Stimulated activated CD4-positive, alpha-beta T cell treated with anti-CD3 and anti-CD28 coated beads, Interleukin-1b, Interleukin-23, amount 100 ng/mL, for 1 hour (primary cell): ENCODE results near the gene ALOX5.

Experiments
- DNase-seq, 2 donors: peaks; one replicate each; pipeline ENCODE4 v3.0.0-alpha.2; 2020; ENCODE audit warnings: low read depth in 2 of 2

The ALOX5 gene

GRCh38 chr10:45424668-45425404 lies 50.8 kb downstream of the ALOX5 start:
- DNase-seq: no peak

GRCh38 chr10:45425621-45426563 lies 51.9 kb downstream of the ALOX5 start:
- DNase-seq: no peak

GRCh38 chr10:45427262-45427969 lies 53.4 kb downstream of the ALOX5 start:
- DNase-seq: no peak

- no peak for DNase-seq
These were observed 54.0 kb downstream of the ALOX5 start for GRCh38 chr10:45427970-45428366.

DNA sequence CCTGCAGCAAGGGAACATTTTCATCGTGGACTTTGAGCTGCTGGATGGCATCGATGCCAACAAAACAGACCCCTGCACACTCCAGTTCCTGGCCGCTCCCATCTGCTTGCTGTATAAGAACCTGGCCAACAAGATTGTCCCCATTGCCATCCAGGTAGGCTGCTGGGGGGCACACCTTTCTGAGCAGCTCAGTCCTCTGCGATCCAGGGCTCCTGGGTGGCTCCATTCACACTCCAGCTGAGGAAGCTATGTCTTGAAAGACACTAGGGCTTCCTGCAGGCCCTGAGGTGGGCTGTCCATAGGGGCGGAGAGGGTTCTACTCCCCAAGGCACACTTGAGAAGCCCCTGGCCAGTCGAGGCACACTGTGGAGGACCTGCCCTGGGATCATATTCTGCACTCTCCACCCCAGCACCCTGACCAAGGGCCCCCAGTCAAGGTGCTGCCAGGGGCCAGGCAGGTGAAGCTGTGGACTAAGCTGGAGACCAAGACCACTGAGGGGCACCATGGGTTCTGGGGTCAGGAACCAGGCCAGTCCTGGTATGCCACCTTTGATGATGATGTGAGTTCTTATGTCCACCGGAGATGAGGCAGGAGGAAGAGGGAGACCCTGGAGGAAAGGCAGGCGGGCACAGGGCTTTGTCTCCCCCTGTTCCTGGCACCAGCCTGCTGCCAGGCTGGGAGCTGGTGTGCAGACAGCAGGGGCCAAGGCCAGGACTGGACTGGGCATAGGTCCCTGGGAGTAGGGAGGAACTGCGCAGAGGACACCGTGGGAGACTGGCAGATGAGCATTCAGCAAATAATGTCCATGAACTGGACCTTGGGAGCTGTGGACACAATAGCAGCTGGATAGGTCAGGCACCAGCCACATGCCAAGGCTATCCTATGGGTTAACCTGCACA lies 54.8 kb downstream of the ALOX5 start:
- DNase-seq: no peak

GRCh38 chr10:45429790-45430189 lies 55.8 kb downstream of the ALOX5 start:
- DNase-seq: no peak

DNA sequence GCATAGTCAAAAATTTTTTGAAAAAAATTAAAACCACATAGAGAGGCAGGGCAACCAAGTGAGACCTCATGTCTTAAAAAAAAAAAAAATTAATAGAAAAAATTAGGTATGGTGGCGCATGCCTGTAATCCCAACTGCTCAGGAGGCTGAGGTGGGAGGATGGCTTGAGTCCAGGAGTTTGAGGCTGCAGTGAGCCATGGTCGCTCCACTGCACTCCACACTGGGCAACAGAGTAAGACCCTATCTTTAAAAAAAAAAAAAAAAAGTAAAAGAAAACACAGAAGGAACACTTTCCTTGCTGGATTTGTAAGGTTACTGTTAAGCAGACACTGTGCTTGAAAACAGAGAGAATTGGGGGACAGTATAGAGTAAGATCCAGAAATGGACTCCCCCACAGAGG lies 58.1 kb downstream of the ALOX5 start:
- no peak for DNase-seq

DNA sequence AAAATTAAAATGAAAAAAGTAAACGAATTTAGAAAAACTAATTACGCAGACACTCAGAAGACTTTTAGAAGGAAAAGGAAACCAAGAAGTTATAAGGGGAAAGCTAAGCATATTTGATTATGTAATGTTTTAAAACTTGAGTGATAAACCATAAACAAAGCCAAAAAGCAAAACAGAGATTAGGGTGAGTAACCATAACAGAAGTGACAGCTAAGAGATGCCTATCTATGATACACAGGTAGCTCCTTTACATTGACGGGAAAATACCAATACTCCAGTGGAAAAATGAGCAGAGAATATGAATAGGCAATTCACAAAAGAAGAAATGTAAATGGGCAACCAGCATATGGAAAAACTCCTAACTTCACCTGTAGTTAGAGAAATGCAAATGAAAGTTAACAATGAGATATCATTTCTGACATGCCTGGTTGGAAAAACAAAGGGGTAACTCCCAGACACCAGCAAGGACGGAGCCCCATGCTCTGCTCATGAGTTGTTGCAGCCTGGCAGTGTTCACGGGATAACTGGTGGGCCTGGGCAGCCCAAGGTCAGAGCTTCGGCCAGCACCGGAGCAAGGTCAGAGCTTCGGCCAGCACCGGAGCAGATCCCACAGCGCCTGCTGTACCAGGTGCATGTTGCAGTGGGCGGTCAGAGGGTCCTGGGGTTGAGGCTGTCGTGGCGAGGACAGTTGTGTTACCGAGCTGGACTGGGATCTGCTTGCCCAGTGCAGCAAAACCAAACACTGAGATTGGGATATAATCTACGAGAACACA lies 58.9 kb downstream of the ALOX5 start:
- DNase-seq: no peak

DNA sequence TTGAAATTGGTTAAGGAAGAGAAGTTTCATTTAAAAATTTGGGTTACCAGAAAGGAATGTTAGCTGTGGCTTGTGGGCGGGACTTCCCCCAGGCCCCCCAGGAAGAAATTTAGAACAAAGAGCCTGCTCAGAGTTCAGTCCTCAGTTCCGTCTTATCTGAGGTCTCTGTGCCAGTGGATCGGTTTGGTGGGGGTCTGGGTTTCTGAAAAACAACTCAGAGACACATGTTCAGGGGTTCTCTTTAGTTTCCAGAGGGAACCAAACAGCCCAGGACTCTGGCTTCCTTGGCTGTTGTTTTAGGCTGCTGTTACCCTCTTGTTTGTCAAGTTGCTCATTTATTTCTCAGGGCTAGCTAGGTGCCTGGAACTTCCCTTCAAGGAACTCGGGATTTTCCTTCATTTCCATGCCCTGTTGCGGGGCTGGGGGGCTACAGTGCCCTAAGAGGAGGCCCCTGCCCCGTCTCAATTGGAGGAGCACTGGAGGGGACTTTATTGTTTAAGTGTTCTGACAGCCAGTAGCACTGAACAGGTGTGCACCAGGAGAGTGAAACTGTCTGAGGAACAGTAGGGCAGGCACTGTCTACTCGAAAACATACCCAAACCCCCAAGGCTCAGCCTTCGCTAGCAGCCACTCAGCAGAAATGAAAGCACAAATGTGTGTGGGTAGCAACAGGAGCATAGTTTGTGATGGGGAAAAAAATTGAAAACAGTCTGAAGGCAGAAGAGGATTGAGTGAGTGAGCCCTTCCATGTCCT lies 59.9 kb downstream of the ALOX5 start:
- DNase-seq: no peak

DNA sequence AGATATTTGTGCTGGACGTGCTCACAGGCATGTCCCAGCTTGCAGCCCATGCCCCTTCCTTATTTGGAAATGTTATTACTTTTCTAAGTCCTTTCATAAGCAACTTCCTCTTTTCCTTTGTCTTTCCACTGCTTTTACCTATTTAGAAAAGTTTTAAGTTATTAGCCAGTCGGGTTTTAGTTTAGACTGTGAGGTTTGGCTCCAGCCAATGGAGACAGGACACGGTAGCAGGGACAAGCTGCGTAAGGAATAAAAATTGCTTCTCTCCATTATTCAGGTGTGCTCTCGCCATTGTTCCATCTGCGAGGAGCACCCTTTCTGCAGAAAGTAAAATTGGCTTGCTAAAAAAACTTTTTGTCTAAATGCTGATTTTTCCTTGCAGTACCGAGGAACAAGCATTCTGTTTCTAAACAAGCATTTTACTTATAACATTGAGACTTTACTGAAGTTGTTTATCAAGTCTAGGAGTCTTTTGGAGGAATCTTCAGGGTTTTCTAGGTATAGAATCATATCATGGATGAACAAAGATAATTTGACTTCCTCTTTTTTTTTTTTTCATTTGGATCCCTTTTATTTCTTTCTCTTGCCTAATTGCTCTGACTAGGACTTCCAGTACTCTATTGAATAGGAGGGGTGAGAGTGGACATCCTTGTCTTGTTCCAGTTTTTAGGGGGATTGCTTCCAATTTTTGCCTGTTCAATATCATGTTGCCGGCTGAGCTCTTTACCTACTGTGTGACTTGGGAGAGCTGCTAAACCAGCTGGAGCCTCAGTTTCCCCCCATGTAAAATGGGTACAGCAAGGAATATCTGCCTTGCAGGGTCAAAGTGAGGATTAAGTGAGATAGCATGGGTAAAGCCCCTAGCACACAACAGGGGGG lies 63.8 kb downstream of the ALOX5 start:
- no peak for DNase-seq

DNA sequence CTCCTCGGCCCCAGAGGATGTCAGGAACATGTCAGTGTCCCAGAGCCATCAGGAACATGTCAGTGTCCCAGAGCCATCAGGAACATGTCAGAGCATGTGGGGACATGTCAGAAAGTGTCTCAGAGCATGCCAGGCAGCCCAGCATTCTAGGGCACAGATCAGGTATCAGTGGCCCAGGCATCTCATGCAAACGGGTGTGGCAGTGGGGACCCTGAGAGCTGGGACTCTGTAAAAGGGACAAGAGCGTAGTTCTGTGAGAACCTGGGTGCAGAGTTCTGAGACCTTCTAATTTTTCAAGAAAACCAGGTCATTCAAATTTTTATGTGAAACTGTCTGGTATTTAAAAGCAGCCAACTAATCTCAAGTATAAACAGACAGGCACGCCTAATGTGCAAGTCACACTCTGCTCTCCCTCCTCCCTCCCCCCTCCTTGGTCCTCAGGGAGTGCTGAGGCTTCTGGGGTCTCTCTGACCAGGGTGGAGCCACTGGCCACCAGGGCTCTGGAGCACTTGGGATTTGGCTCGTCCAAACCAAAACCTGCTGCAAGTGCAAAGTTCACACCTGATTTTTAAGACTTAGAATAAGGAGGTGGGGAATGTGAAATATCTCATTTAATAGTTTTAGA lies 64.6 kb downstream of the ALOX5 start:
- DNase-seq: no peak

- no peak for DNase-seq
These were observed 65.3 kb downstream of the ALOX5 start for GRCh38 chr10:45439365-45439764.

GRCh38 chr10:45439873-45440272 lies 65.9 kb downstream of the ALOX5 start:
- DNase-seq: no peak

DNA sequence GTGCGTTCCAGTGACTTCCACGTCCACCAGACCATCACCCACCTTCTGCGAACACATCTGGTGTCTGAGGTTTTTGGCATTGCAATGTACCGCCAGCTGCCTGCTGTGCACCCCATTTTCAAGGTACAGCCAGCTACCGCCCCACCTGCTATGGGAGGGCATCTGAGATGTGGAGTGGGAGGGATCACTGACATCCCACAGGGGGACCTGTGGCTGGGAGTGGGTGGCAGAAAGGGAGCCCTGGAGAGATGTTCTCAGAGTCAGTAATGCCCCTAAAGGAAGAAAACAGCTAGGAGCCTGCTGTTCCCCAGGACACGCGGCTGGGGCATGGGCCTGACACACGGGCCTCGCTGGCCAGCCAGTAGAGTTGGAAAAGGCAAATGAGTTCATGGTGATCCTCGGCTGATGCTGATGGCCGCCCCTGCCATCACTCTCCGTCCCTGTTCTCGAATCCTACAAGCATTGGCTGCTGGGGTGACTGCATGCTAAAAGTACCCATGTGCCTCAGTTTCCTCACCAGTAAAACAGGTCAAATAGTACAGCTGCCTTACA lies 66.6 kb downstream of the ALOX5 start:
- no peak for DNase-seq

- DNase-seq: no peak
These were observed 67.5 kb downstream of the ALOX5 start for GRCh38 chr10:45441239-45442190.

DNA sequence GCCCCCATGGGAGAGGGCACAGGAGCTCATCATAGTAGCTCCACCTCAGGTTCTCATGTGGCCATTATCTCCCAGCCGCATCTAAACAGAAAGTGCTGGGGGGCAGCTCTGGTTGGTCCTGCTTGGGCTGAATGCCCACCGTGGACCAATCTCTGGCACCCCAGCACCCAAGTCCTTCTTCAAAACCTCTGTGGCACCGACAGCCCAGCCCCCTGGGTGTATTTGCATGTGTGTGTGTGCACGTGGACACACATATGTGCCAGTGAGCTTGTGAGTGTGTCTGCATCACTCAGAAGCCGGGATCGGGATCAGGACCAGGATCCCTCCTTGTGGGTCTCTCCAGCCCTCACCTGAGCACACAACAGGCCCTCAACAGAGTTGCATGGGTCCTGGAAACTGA lies 68.2 kb downstream of the ALOX5 start:
- no peak for DNase-seq

DNA sequence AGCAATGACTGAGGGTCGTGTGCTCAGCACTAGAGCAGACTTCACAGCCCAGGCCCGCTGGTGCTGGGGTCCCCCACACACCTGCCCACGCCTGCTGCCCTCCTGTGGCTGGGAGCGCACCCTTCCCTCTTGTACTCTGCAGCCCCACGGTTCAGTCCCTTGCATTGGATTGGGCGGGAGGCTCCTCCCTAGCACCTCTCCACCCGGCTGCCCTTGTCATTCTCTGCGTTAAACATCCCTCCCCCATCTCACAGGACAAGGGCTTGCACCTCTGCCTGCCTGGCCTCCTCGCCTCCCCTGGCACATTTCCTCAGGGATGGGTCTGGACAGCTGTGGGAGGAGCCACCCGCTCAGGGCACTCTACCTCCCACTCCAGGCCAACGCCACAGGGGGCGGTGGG lies 68.6 kb downstream of the ALOX5 start:
- no peak for DNase-seq
